Esophagus squamous epithelium (tissue), 5 donors: Measurements from ENCODE around the gene ZDHHC14. TPM values are rescaled to one million over a fixed set of nuclear protein-coding genes. Genes with fewer than 3 reads are reported as not detected.

Source experiments
- DNase-seq: peaks from one replicate; lab custom pipeline; 2025; lab: John Stamatoyannopoulos, UW
- H3K27ac ChIP-seq, 4 donors: fragments of 200-600 bp; sonication (generic); one replicate each; pipeline ENCODE4 v1.5.1; 2016 to 2019; ENCODE audit warnings: mild to moderate bottlenecking in 1 of 4
- H3K27me3 ChIP-seq, 4 donors: fragments of 200-600 bp; sonication (generic); 1 replicate in 3 of 4; 2 replicates in 1 of 4; pipeline versions ENCODE4 v1.5.1 to v1.6.0; 2017 to 2021; ENCODE audit warnings: antibody characterized with exemption in 1 of 4
- H3K36me3 ChIP-seq, 3 donors: fragments of 200-600 bp; sonication (generic); one replicate each; pipeline ENCODE4 v1.5.1; 2016 to 2019
- H3K4me1 ChIP-seq, 3 donors: fragments of 200-600 bp; sonication (generic); one replicate each; pipeline ENCODE4 v1.5.1; 2017 to 2019
- H3K4me3 ChIP-seq, 4 donors: fragments of 200-600 bp; sonication (generic); 1 replicate in 3 of 4; 2 replicates in 1 of 4; pipeline ENCODE4 v1.5.1; 2016 to 2019; ENCODE audit warnings: mild to moderate bottlenecking in 2 of 4, moderate library complexity in 1 of 4
- H3K9me3 ChIP-seq, 3 donors: fragments of 200-600 bp; sonication (generic); one replicate each; pipeline ENCODE4 v1.5.1; 2016 to 2019
- POLR2A ChIP-seq, 4 donors: fragments of 450-650 bp; IDR thresholded peaks; one replicate each; pipeline ENCODE4 v1.6.1; 2017; ENCODE audit warnings: antibody characterized with exemption in 4 of 4, mild to moderate bottlenecking in 4 of 4, moderate library complexity in 3 of 4
- WGBS, 2 donors: methylation state at CpG; one replicate each; pipeline ENCODE4 v1.1.5; 2018; 5-methylcytosine and 5-hydroxymethylcytosine counted together
- intact Hi-C: fragments of 100-400 bp; cut with DNase I; formaldehyde crosslinking; loops from one replicate; pipeline ENCODE4 v1.15.0; 2022
- total RNA-seq, 4 donors: library from RNA; depleted of rRNA; stranded (reverse); fragments of >200 nt; gene quantifications; one replicate each; pipeline ENCODE4 v1.1.0, GENCODE V29; 2016
- TF ChIP-seq, protein P1 (sequence below), 6 experiments: fragments of 450-650 bp in 4 of 6; fragments of 200-600 bp in 2 of 6; sonication (generic) in 2 of 6; IDR thresholded peaks; one replicate each; pipeline ENCODE4 v1.5.1; 2016 to 2019; ENCODE audit warnings: antibody characterized with exemption in 6 of 6, mild to moderate bottlenecking in 4 of 6, moderate library complexity in 4 of 6
- donor health status: DM: yes; HTN: yes; CAD: no.

ZDHHC14 gene
- total RNA-seq, 4 donors from 2014 or later = 6.1 to 15.6 (median 6.9) TPM

- Histone ChIP-seq H3K9me3 (peaks cover 0 to 7% (median 0%) of the 10 kb centered on the region in 3 donors), H3K27me3 (no peaks in the 10 kb centered on the region), H3K36me3 (no peaks in the 10 kb centered on the region), H3K4me3 (no peak overlapping the region), H3K4me1 (peaks cover 0 to 13% (median 0%) of the 10 kb centered on the region in 3 donors), H3K27ac (no peak overlapping the region)
- no peak for DNase-seq
- 83% methylated on average over 2 of the region's 11 CpGs; no CpG with 5 or more reads in 1 of the 2 donors for WGBS, 2 donors
- TF ChIP-seq POLR2A (IDR thresholded peaks at IDR 0.05) = no peak
- TF ChIP-seq, protein P1, sequence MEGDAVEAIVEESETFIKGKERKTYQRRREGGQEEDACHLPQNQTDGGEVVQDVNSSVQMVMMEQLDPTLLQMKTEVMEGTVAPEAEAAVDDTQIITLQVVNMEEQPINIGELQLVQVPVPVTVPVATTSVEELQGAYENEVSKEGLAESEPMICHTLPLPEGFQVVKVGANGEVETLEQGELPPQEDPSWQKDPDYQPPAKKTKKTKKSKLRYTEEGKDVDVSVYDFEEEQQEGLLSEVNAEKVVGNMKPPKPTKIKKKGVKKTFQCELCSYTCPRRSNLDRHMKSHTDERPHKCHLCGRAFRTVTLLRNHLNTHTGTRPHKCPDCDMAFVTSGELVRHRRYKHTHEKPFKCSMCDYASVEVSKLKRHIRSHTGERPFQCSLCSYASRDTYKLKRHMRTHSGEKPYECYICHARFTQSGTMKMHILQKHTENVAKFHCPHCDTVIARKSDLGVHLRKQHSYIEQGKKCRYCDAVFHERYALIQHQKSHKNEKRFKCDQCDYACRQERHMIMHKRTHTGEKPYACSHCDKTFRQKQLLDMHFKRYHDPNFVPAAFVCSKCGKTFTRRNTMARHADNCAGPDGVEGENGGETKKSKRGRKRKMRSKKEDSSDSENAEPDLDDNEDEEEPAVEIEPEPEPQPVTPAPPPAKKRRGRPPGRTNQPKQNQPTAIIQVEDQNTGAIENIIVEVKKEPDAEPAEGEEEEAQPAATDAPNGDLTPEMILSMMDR (IDR thresholded peaks at IDR 0.05) = no peak
- intact Hi-C loops = no loop called here
These were observed 182.0 kb downstream of the ZDHHC14 start for GRCh38 chr6:157562997-157563396.

GRCh38 chr6:157563611-157564284 lies 182.8 kb downstream of the ZDHHC14 start:
- Histone ChIP-seq H3K4me1 (peaks cover 0 to 13% (median 0%) of the 10 kb centered on the region in 3 donors), H3K27ac (no peak overlapping the region), H3K27me3 (no peaks in the 10 kb centered on the region), H3K9me3 (peaks cover 0 to 7% (median 0%) of the 10 kb centered on the region in 3 donors), H3K36me3 (no peaks in the 10 kb centered on the region), H3K4me3 (no peak overlapping the region)
- intact Hi-C loops = no loop called here
- TF ChIP-seq, protein P1 (IDR thresholded peaks at IDR 0.05) = no peak
- TF ChIP-seq POLR2A (IDR thresholded peaks at IDR 0.05) = no peak
- WGBS, 2 donors = 74 to 76% methylated on average over 7 to 8 of the region's 8 CpGs
- DNase-seq = no peak

DNA sequence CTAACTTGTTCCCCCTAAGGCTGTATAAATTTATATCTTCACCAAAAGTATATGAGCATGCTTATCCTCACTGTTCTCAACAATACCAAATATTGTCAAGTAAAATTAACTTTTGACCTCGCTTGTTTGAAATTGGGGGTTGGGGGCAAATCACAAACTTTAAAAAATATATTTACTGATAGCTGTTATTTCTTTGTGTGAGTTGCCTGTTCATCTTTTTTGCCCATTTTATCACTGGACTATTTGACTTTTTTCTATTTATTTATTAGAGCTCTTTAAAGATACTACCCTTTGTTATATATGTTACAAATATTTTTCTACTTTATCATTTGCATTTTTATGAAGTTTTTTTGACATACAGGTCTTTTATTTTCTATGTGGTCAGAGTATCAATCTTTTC lies 187.7 kb downstream of the ZDHHC14 start:
- H3K36me3 ChIP-seq = no peaks in the 10 kb centered on the region
- H3K9me3 ChIP-seq = peaks cover 0 to 7% (median 0%) of the 10 kb centered on the region in 3 donors
- 93 to 100% methylated on average over 1 of the region's 1 CpG for WGBS, 2 donors
- H3K27me3 ChIP-seq = no peaks in the 10 kb centered on the region
- DNase-seq = no peak
- no peak overlapping the region for H3K4me3 ChIP-seq
- TF ChIP-seq, protein P1 (IDR thresholded peaks at IDR 0.05) = no peak
- no peak for TF ChIP-seq POLR2A (IDR thresholded peaks at IDR 0.05)
- intact Hi-C loops = no loop called here
- no peak overlapping the region for H3K27ac ChIP-seq
- no peaks in the 10 kb centered on the region for H3K4me1 ChIP-seq

DNA sequence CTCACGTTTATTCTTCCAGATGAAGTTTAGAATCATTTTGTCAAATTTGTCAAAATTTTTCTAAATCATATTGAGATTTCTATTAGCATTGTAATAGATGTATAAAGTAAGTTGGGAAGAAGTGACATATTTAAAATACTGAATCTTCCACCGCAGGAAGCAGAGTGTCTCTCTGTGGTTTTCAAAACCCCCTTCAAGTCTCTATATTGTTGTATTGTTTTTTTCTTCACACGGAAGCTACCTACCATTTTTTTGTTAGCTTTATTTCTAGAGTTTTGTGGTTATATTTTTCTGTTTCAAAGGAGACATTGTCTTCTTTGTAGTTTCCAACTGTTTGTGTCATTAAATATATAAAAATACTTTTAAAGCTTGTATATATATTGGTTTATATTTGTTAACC lies 188.6 kb downstream of the ZDHHC14 start:
- intact Hi-C loops = no loop called here
- Histone ChIP-seq H3K27ac (no peak overlapping the region), H3K36me3 (no peaks in the 10 kb centered on the region), H3K4me1 (no peaks in the 10 kb centered on the region), H3K9me3 (peaks cover 0 to 7% (median 0%) of the 10 kb centered on the region in 3 donors), H3K27me3 (no peaks in the 10 kb centered on the region), H3K4me3 (no peak overlapping the region)
- no peak for TF ChIP-seq POLR2A (IDR thresholded peaks at IDR 0.05)
- TF ChIP-seq, protein P1 (IDR thresholded peaks at IDR 0.05) = no peak
- no peak for DNase-seq
- WGBS, 2 donors = 68 to 69% methylated on average over 3 of the region's 3 CpGs

DNA sequence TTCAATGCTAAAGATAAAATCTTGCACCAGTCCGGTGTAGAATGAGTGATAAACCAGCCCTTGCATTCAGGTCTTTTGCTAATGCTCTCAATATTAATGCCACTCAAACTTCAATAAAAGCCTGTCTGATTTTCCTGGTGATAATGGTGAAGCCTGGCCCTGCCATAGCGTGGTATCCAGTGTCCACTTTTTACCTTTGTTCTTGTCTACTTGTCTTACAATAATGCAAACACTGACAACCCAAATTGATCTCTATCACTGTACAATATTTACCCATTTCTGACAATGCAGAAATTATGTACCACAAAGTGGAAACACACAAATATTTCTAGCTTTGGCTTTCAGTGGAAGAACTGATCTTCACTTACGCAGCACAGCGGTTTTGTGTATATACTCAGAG lies 189.1 kb downstream of the ZDHHC14 start:
- Histone ChIP-seq H3K4me1 (no peaks in the 10 kb centered on the region), H3K27me3 (no peaks in the 10 kb centered on the region)
- TF ChIP-seq, protein P1 (IDR thresholded peaks at IDR 0.05) = no peak

More for the DNA sequence above, 189.1 kb downstream of the ZDHHC14 start:
- intact Hi-C loops = no loop called here
- H3K27ac ChIP-seq = no peak overlapping the region
- 83% methylated on average over 4 of the region's 4 CpGs for WGBS, 2 donors
- no peaks in the 10 kb centered on the region for H3K36me3 ChIP-seq
- H3K4me3 ChIP-seq = no peak overlapping the region
- DNase-seq = no peak
- H3K9me3 ChIP-seq = peaks cover 0 to 7% (median 0%) of the 10 kb centered on the region in 3 donors
